Activated CD8-positive, alpha-beta memory T cell treated with anti-CD3 and anti-CD28 coated beads for 36 hours (primary cell): Measurements from ENCODE around the gene SSC5D. TPM values are rescaled to one million over a fixed set of nuclear protein-coding genes. Genes with fewer than 3 reads are reported as not detected.

Experiments
- CTCF ChIA-PET: fragments of 350-600 bp; sonication (Branson Sonifier 250); formaldehyde crosslinking; loops from one replicate; lab custom pipeline; 2021; ENCODE audit warnings: antibody characterized with exemption; lab: Charles Lee
- POLR2A ChIA-PET: fragments of 350-600 bp; sonication (Branson Sonifier 250); formaldehyde crosslinking; loops from one replicate; lab custom pipeline; 2021; ENCODE audit warnings: antibody characterized with exemption; lab: Charles Lee
- total RNA-seq, 2 experiments: library from RNA; stranded (reverse); gene quantifications; one replicate each; pipeline ENCODE4 v1.2.3, GENCODE V29; 2021

SSC5D gene
- total RNA-seq, 2 experiments from 2014 or later, result 0.63 to 0.99 TPM

- POLR2A ChIA-PET, result no interaction called here
- CTCF ChIA-PET, result no interaction called here
Observed at GRCh38 chr19:55538132-55538531, 49.9 kb downstream of the SSC5D start.

- ChIA-PET POLR2A (no interaction called here), CTCF (no interaction called here)
Observed at GRCh38 chr19:55539090-55539984, 51.1 kb downstream of the SSC5D start.

DNA sequence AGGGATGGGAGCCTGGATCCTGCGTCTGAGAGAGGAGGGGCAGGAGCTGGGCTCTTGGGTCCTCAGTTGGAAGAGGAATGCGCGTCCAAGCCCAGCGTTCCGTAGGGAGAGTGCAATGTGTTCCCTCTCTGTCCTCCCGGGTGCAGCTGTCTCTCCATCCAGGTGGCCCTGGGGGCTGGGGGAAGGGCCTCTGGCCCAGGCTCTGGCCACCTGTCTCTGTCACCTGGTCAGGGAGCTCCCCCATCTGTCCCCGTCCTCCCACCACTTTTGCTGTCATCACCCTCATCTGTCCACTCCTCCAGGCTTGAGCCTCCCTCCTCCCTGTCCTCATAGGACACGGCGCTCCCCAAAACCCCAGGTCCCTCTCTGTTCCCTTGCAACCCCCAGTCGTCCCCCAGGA is 52.4 kb downstream of the SSC5D start:
- ChIA-PET CTCF (interaction anchor here (0.5 to 0.7 kb wide), 2 partner anchors 376 to 462 kb away, joined by 3 read pairs; no protein-coding TSS in a partner anchor), POLR2A (no interaction called here)

DNA sequence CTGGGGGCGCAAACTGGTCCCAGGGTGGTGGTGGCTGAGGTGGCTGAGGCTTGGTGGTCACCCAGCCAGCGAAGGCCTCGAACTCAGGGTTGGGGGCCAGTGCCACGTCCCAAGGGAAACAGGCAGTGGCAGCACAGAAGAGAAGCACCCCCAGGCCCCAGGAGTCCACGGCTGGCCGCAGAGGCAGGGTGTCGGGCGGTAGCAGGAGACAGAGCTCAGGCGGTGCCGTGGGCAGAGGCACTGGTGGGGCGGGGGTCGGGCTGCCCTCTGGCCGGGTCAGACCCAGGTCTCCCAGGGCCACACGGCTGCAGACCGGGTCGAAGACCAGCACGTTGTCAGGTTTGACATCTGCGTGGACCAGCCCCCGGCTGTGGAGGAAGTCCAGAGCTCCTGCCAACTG is 52.9 kb downstream of the SSC5D start:
- POLR2A ChIA-PET, result no interaction called here
- CTCF ChIA-PET, result interaction anchor here (0.5 kb wide), 1 partner anchor 377 kb away, joined by 3 read pairs; no protein-coding TSS in a partner anchor

DNA sequence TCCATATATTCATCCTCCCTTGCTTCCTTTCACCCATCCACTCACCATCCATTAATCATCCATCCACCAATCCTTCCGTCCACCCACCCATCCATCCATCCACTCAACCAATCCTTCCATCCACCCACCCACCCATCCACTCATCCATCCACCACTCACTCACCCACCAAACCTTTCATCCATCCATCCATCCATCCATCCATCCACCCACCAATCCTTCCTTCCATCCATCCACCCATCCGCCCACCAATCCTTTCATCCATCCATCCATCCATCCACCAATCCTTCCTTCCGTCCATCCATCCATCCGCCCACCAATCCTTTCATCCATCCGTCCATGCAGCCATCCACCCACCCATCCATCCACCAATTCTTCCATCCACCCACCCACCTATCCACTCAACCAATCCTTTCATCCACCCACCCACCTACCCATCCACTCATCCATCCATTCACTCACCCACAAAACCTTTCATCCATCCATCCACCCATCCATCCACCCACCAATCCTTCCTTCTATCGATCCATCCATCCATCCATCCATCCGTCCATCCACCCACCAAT is 54.1 kb downstream of the SSC5D start:
- CTCF ChIA-PET, result no interaction called here
- POLR2A ChIA-PET, result no interaction called here

- POLR2A ChIA-PET, result no interaction called here
- CTCF ChIA-PET, result no interaction called here
Observed at GRCh38 chr19:55543567-55543966, 55.3 kb downstream of the SSC5D start.

DNA sequence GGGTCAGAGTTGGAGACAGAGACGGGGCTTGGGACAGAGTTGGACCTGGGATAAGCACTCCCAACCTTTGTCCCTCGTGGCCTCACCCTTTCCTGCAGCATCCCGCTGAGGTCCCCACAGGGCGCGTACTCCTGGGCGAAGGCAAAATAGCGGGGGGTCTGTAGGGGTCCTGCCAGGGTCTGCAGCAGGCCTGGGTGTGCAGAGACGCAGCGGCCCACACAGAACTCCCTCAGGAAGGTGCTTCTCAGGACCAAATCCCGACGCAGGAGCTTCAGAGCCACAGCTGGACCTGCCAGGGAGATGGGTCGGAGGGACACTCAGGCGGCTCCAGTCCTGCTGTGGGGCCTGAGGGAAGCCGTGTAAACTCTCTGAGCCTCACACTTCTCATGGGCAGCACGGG is 55.8 kb downstream of the SSC5D start:
- ChIA-PET CTCF (no interaction called here), POLR2A (no interaction called here)

DNA sequence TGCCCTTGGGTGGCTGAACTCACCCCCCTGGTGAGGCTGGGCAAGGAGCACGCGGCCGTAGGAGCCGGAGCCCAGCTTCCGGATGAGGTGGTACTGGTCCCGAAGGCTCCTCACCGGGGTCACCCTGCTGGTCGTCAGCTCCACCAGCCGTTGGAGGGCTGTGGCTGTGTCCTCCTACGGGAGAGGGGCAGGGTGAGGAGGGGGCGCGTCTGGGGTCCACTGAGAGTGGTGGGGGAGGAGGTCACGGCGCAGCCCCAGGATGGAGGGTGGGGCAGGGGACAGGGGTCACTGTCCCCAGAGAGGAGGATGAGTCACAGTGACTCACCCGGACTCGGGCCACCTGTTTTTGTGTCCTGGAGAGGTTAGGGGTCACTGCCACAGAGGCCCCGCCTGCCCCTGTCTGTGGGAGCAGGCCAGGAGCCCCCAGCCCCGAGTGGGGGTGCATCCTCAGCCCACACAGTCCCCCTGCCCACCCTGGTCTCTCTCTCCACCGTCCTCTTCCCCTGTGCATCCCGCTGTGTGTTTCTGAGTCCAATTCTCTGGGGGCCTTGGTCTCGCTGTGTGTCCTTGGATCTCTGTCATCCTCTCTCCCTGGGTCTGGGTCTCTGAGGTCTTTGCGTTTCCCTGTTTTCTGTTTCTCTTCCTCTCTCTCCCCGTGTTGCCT is 56.7 kb downstream of the SSC5D start:
- POLR2A ChIA-PET, result no interaction called here
- CTCF ChIA-PET, result no interaction called here

GRCh38 chr19:55545443-55545842 is 57.2 kb downstream of the SSC5D start, which contains the start of gene SBK3:
Gene SBK3 (minus strand): TSS chr19:55545543. CDS start chr19:55545543, 0 bp downstream.
- CTCF ChIA-PET, result no interaction called here
- POLR2A ChIA-PET, result no interaction called here

- ChIA-PET POLR2A (no interaction called here), CTCF (no interaction called here)
Observed at GRCh38 chr19:55546011-55546410, 57.8 kb downstream of the SSC5D start.

- ChIA-PET CTCF (interaction anchor here (0.6 to 1.3 kb wide), 2 partner anchors 13 to 84 kb away, joined by 3 to 4 read pairs; no protein-coding TSS in a partner anchor), POLR2A (no interaction called here)
Observed at GRCh38 chr19:55546822-55547614, 58.8 kb downstream of the SSC5D start.

- ChIA-PET POLR2A (no interaction called here), CTCF (interaction anchor here (0.6 kb wide), 1 partner anchor 59 kb away, joined by 4 read pairs; no protein-coding TSS in a partner anchor)
Observed at GRCh38 chr19:55549500-55550320, 61.5 kb downstream of the SSC5D start.

GRCh38 chr19:55550321-55550650 is 62.0 kb downstream of the SSC5D start:
- POLR2A ChIA-PET, result no interaction called here

GRCh38 chr19:55552206-55552605 is 64.0 kb downstream of the SSC5D start:
- ChIA-PET POLR2A (no interaction called here), CTCF (no interaction called here)

More at GRCh38 chr19:55550321-55550650, 62.0 kb downstream of the SSC5D start:
- CTCF ChIA-PET, result interaction anchor here (0.6 kb wide), 1 partner anchor 58 kb away, joined by 4 read pairs; no protein-coding TSS in a partner anchor

GRCh38 chr19:55552620-55553019 is 64.4 kb downstream of the SSC5D start:
- POLR2A ChIA-PET, result no interaction called here
- CTCF ChIA-PET, result no interaction called here

GRCh38 chr19:55553217-55554182 is 65.3 kb downstream of the SSC5D start:
- POLR2A ChIA-PET, result interaction anchor here (0.5 kb wide), 1 partner anchor 21 kb away, joined by 5 read pairs; no protein-coding TSS in a partner anchor
- CTCF ChIA-PET, result no interaction called here

DNA sequence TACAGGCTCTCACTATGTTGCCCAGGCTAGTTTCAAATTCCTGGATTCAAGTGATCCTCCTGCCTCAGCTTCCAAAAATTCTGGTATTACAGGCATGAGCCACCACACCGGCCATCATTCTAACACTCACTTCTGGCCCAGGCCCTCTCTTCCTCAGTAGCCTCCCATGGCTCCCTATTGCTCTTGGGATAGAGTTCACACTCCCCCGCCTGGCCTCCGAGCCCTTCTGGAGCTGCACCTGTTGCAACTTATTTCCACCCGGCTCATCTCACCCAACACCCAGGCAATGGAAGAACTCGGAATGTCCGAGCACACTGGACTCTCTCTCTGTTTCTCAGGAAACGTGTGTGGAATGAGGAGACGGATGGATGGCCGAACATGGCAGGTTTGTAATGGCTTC is 66.1 kb downstream of the SSC5D start:
- POLR2A ChIA-PET, result interaction anchor here (0.5 kb wide), 1 partner anchor 22 kb away, joined by 5 read pairs; no protein-coding TSS in a partner anchor
- CTCF ChIA-PET, result no interaction called here
